Heart left ventricle (tissue), 13 donors: ENCODE measurements around the gene ADM.

Experiments used
- CTCF ChIP-seq, 12 donors: fragments of 200-600 bp; sonication (generic) in 4 of 12; IDR thresholded peaks; one replicate each; pipeline versions ENCODE4 v1.5.0 to v1.8.0; 2018 to 2022; ENCODE audit warnings: antibody characterized with exemption in 12 of 12, mild to moderate bottlenecking in 5 of 12
- POLR2A ChIP-seq, 2 donors: fragments of 450-650 bp; IDR thresholded peaks; one replicate each; pipeline ENCODE4 v1.6.1; 2017; ENCODE audit warnings: antibody characterized with exemption in 2 of 2, mild to moderate bottlenecking in 2 of 2, moderate library complexity in 2 of 2
- donor health status: ischemic (EF 13 %, LVEDD 7.1; RV severe dilation, severe dysfunction).
- donor health status: DM: no; HTN: yes; CAD: no.
- donor health status: DM: no; HTN: no; CAD: no.
- donor health status: ischemic (EF 25% LVEDD 6.9; RV normal size, moderate dysfunction).
- donor health status: ischemic (EF 25% LVEDD 5.7; RV mildly dilated, moderate dysfunction).
- donor health status: ischemic (EF 35%, LVEDD 5.7; RV mildly dilated, moderate dysfunction).
- donor health status: nonischemic (EF 11% LVEDD 7.7; RV severe dilation, severe dysfunction).
- donor health status: DM: yes; HTN: yes; CAD: no.
- donor health status: PGD.
- donor health status: ischemic (EF 29% LVEDD 5.4; RV normal size, mild dysfunction).
- donor health status: nonischemic (EF 23%, LVEDD 6.1; RV moderate dilation, normal function).

GRCh38 chr11:10295064-10295901 is 9.6 kb upstream of the ADM start:
- no peak for TF ChIP-seq CTCF (IDR thresholded peaks at IDR 0.05)
- no peak for TF ChIP-seq POLR2A (IDR thresholded peaks at IDR 0.05)
